NT2/D1 (cell line): Measurements from ENCODE around the gene NCF2.
"Not testable (repeated sequence)": the region's sequence is repeated elsewhere in the genome, so short reads cannot be mapped to it uniquely, and the experiment has no call there.

Source experiments
- DNase-seq: peaks from one replicate; pipeline ENCODE4 v3.0.0-alpha.2; 2011; ENCODE audit warnings: low read depth, low spot score
- H3K27me3 ChIP-seq: 2 replicates; pipeline ENCODE4 v1.6.0; 2011; ENCODE audit warnings: mild to moderate bottlenecking; ENCODE audit not compliant: insufficient read length, insufficient read depth
- H3K36me3 ChIP-seq: 2 replicates; pipeline ENCODE4 v1.6.1; 2011; ENCODE audit warnings: mild to moderate bottlenecking, low read length, mixed read lengths; ENCODE audit not compliant: insufficient read depth, insufficient read length
- H3K4me1 ChIP-seq: 2 replicates; pipeline ENCODE4 v1.5.1; 2011; ENCODE audit not compliant: insufficient read depth, insufficient read length
- H3K4me3 ChIP-seq: 2 replicates; pipeline ENCODE4 v1.5.1; 2011; ENCODE audit warnings: low read depth; ENCODE audit not compliant: insufficient read length
- H3K9ac ChIP-seq: 2 replicates; pipeline ENCODE4 v1.6.0; 2011; ENCODE audit warnings: low read depth; ENCODE audit not compliant: insufficient read length
- H3K9me3 ChIP-seq: 2 replicates; pipeline ENCODE4 v1.5.1; 2011; ENCODE audit warnings: mild to moderate bottlenecking, low read length; ENCODE audit not compliant: insufficient read depth
- SUZ12 ChIP-seq: IDR thresholded peaks from 2 replicates; pipeline ENCODE4 v1.6.1; 2011; ENCODE audit not compliant: insufficient read length, insufficient read depth; ENCODE audit errors: extremely low read depth
- YY1 ChIP-seq: IDR thresholded peaks from 2 replicates; pipeline ENCODE4 v1.6.1; 2011; ENCODE audit not compliant: insufficient read length, insufficient read depth
- ZNF274 ChIP-seq: IDR thresholded peaks from 2 replicates; pipeline ENCODE4 v1.6.1; 2011; ENCODE audit warnings: mild to moderate bottlenecking, low read depth, low read length

NCF2 gene

GRCh38 chr1:183634429-183635065, 44.3 kb upstream of the NCF2 start:
- Histone ChIP-seq H3K36me3 (peaks cover 27% of the 10 kb centered on the region), H3K9ac (peak overlapping the region; percentile 96), H3K4me1 (peaks cover 3% of the 10 kb centered on the region), H3K9me3 (no peaks in the 10 kb centered on the region), H3K27me3 (peaks cover 21% of the 10 kb centered on the region), H3K4me3 (peak overlapping the region; percentile 92)
- no peak for DNase-seq
- no peak for TF ChIP-seq SUZ12
- TF ChIP-seq YY1: no peak
- TF ChIP-seq ZNF274: no peak

DNA sequence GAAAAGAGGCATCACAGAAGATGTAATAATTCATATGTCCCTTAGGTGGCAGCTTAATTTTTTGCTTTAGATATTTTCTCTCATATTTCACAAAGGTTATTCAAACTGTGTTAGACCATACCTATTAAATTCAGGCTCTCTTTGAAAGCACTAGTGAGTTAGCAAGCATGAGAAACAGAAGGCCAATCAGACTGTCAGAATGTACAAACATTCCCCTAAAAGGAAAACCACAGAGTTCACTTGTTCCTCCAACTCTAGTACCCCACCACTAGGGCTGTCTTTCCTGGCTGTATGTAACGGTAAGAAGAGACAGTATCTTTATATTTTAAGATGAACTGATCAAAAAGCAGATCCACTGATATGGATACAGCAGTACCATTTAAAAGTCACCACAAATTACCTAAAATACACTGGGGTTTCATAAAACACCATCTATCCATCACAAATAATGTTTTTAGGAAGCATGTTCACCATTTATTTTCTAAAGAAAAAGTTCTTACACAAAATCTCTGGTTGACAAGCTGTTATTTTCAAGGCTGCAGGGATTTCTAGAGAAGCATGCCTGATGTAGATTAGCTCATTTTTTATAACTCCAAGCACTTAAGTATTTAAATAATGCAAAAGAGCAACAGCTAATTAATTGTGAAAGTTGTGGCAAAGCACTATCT, 43.6 kb upstream of the NCF2 start:
- H3K9me3 ChIP-seq: no peaks in the 10 kb centered on the region
- TF ChIP-seq YY1 (no peak), ZNF274 (no peak), SUZ12 (no peak)
- H3K36me3 ChIP-seq: peaks cover 34% of the 10 kb centered on the region
- peak overlapping the region; percentile 92 for H3K4me3 ChIP-seq
- H3K4me1 ChIP-seq: peaks cover 3% of the 10 kb centered on the region
- DNase-seq: peak; percentile 66
- peak overlapping the region; percentile 52 for H3K9ac ChIP-seq
- peaks cover 21% of the 10 kb centered on the region for H3K27me3 ChIP-seq

GRCh38 chr1:183632964-183633363, 42.7 kb upstream of the NCF2 start:
- TF ChIP-seq SUZ12 (no peak), YY1 (no peak), ZNF274 (no peak)
- peaks cover 21% of the 10 kb centered on the region for H3K27me3 ChIP-seq
- no peak for DNase-seq
- no peaks in the 10 kb centered on the region for H3K9me3 ChIP-seq
- no peak overlapping the region for H3K9ac ChIP-seq
- peaks cover 42% of the 10 kb centered on the region for H3K36me3 ChIP-seq
- no peak overlapping the region for H3K4me3 ChIP-seq
- H3K4me1 ChIP-seq: peaks cover 3% of the 10 kb centered on the region

- no peak overlapping the region for H3K9ac ChIP-seq
- peaks cover 12% of the 10 kb centered on the region for H3K27me3 ChIP-seq
- H3K4me3 ChIP-seq: no peak overlapping the region
- peaks cover 48% of the 10 kb centered on the region for H3K36me3 ChIP-seq
- TF ChIP-seq YY1 (no peak), ZNF274 (no peak), SUZ12 (no peak)
- no peak for DNase-seq
- H3K9me3 ChIP-seq: no peaks in the 10 kb centered on the region
- H3K4me1 ChIP-seq: peaks cover 3% of the 10 kb centered on the region
These were observed 41.9 kb upstream of the NCF2 start for GRCh38 chr1:183632114-183632513.

DNA sequence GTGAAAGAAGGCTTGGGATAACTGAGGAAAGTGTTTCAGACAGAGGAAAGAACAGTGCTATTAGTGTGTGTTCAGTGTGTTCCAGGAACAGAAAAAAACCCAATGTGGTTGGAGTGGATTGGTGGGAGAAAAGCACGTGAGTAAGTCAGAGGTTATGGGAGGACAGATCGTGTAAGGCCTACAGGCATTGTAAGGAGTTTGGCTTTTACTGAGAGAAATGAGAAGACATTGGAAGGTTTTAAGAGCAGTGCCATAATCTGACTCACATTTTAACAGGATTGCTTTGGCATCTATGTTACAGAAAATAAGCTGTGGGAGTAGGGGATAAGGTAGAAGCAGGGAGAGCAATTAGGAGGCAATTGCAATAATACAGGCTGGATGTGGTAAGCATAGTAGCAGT, 40.5 kb upstream of the NCF2 start:
- H3K27me3 ChIP-seq: no peaks in the 10 kb centered on the region
- peaks cover 60% of the 10 kb centered on the region for H3K36me3 ChIP-seq
- DNase-seq: no peak
- H3K9ac ChIP-seq: no peak overlapping the region
- H3K4me1 ChIP-seq: no peaks in the 10 kb centered on the region
- no peak overlapping the region for H3K4me3 ChIP-seq
- H3K9me3 ChIP-seq: no peaks in the 10 kb centered on the region
- no peak for TF ChIP-seq SUZ12

DNA sequence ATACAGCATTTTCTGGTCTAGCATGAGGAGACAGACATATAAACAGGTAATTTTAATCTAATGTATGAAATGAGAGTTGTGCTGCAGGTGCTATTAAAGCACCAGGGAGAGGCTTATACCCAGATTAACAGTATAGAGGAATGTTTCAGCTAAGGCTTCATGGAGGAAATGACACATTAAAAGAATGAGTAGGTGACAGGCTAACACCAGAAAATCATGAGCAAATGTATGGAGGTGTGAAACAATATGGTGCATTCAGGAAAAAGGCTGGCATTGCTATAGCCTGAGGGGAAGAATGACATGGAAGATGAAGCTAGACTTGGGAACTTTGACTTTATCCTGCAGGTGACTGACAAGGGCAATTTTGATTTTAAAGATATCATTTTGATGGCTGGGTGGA, 38.3 kb upstream of the NCF2 start:
- peaks cover 72% of the 10 kb centered on the region for H3K36me3 ChIP-seq
- H3K9me3 ChIP-seq: no peaks in the 10 kb centered on the region
- no peak overlapping the region for H3K9ac ChIP-seq
- H3K4me1 ChIP-seq: no peaks in the 10 kb centered on the region
- no peak for DNase-seq
- H3K4me3 ChIP-seq: no peak overlapping the region
- no peaks in the 10 kb centered on the region for H3K27me3 ChIP-seq
- TF ChIP-seq ZNF274 (no peak), SUZ12 (no peak), YY1 (no peak)

GRCh38 chr1:183626236-183626635, 36.0 kb upstream of the NCF2 start:
- not testable (repeated sequence) for H3K9ac ChIP-seq, DNase-seq, H3K9me3 ChIP-seq, H3K4me3 ChIP-seq, H3K27me3 ChIP-seq, H3K4me1 ChIP-seq
- H3K36me3 ChIP-seq: peaks cover 60% of the 10 kb centered on the region
